HepG2 (cell line): ENCODE results near the gene ANKRD52. TPM values are rescaled to one million over a fixed set of nuclear protein-coding genes. Genes with fewer than 3 reads are reported as not detected.

Experiments used
- AKAP8 ChIP-seq: sonication (generic); formaldehyde crosslinking; IDR thresholded peaks from 2 replicates; pipeline ENCODE4 v1.5.1; 2020; ENCODE audit warnings: mild to moderate bottlenecking, missing genetic modification reagents
- EZH2 ChIP-seq: conservative IDR thresholded peaks from 2 replicates; pipeline ENCODE4 v1.6.1; 2012; ENCODE audit warnings: mild to moderate bottlenecking, low read depth, low read length, moderate library complexity
- FIP1L1 ChIP-seq: fragments of 200-400 bp; formaldehyde crosslinking; IDR thresholded peaks from 2 replicates; pipeline ENCODE4 v1.6.1; 2018; ENCODE audit warnings: low read depth, mild to moderate bottlenecking, low read length, moderate library complexity, borderline replicate concordance; ENCODE audit not compliant: insufficient read depth
- FOXM1 ChIP-seq: sonication (generic); formaldehyde crosslinking; IDR thresholded peaks from 2 replicates; pipeline ENCODE4 v1.5.0; 2020; ENCODE audit warnings: missing genetic modification reagents
- HNRNPH1 ChIP-seq: fragments of 200-400 bp; formaldehyde crosslinking; optimal IDR thresholded peaks from 2 replicates; pipeline ENCODE3; 2017; ENCODE audit warnings: mild to moderate bottlenecking, low read depth, low read length
- KDM4B ChIP-seq: sonication (generic); formaldehyde crosslinking; IDR thresholded peaks from 2 replicates; pipeline ENCODE4 v1.4.0; 2020; ENCODE audit warnings: missing genetic modification reagents
- KLF11 ChIP-seq: IDR thresholded peaks from 2 replicates; pipeline ENCODE4 v1.6.1; 2016; ENCODE audit warnings: missing compliant biosample characterization
- KMT2B ChIP-seq: IDR thresholded peaks from 2 replicates; pipeline ENCODE4 v1.6.1; 2016; ENCODE audit warnings: missing genetic modification reagents, missing compliant biosample characterization
- LCORL ChIP-seq, 2 experiments: fragments of 450-650 bp in 1 of 2; sonication (generic) in 1 of 2; formaldehyde crosslinking in 1 of 2; IDR thresholded peaks; 2 replicates each; pipeline versions ENCODE4 v1.5.0 to v1.6.1; 2017 to 2020; ENCODE audit warnings: antibody characterized with exemption in 1 of 2, missing genetic modification reagents in 1 of 2
- MEIS2 ChIP-seq: sonication (generic); formaldehyde crosslinking; IDR thresholded peaks from 2 replicates; pipeline ENCODE4 v1.9.0; 2021; ENCODE audit warnings: mild to moderate bottlenecking, missing genetic modification reagents
- NFKBIZ ChIP-seq: IDR thresholded peaks from 2 replicates; pipeline ENCODE4 v1.6.1; 2018; ENCODE audit warnings: missing genetic modification reagents, missing compliant biosample characterization
- RBAK ChIP-seq: sonication (generic); formaldehyde crosslinking; IDR thresholded peaks from 2 replicates; pipeline ENCODE4 v1.5.1; 2020; ENCODE audit warnings: mild to moderate bottlenecking, missing genetic modification reagents
- SATB2 ChIP-seq: sonication (generic); formaldehyde crosslinking; IDR thresholded peaks from 2 replicates; pipeline ENCODE4 v1.5.0; 2020; ENCODE audit warnings: missing genetic modification reagents
- THYN1 ChIP-seq: sonication (generic); formaldehyde crosslinking; IDR thresholded peaks from 2 replicates; pipeline ENCODE4 v1.8.1; 2023; ENCODE audit warnings: low read depth, mild to moderate bottlenecking, moderate library complexity, missing genetic modification reagents, borderline replicate concordance
- ZBTB38 ChIP-seq: sonication (generic); formaldehyde crosslinking; IDR thresholded peaks from 2 replicates; pipeline ENCODE4 v1.5.1; 2020; ENCODE audit warnings: mild to moderate bottlenecking, missing genetic modification reagents
- ZBTB42 ChIP-seq: sonication (generic); formaldehyde crosslinking; IDR thresholded peaks from 2 replicates; pipeline ENCODE4 v1.5.0; 2020; ENCODE audit warnings: mild to moderate bottlenecking, missing genetic modification reagents
- ZFP1 ChIP-seq: IDR thresholded peaks from 2 replicates; pipeline ENCODE4 v1.6.1; 2016
- ZNF496 ChIP-seq: sonication (generic); formaldehyde crosslinking; IDR thresholded peaks from 2 replicates; pipeline ENCODE4 v1.8.1; 2023; ENCODE audit warnings: mild to moderate bottlenecking, moderate library complexity, missing genetic modification reagents; ENCODE audit not compliant: insufficient replicate concordance
- ZNF510 ChIP-seq: sonication (generic); formaldehyde crosslinking; IDR thresholded peaks from 2 replicates; pipeline ENCODE4 v1.4.0; 2020; ENCODE audit warnings: low read depth, mild to moderate bottlenecking, missing genetic modification reagents
- ZNF547 ChIP-seq: sonication (generic); formaldehyde crosslinking; IDR thresholded peaks from 2 replicates; pipeline ENCODE4 v1.5.1; 2020; ENCODE audit warnings: mild to moderate bottlenecking, missing genetic modification reagents
- ZNF761 ChIP-seq: sonication (generic); formaldehyde crosslinking; conservative IDR thresholded peaks from 2 replicates; pipeline ENCODE4 v1.4.0; 2020; ENCODE audit warnings: mild to moderate bottlenecking, missing genetic modification reagents
- ZNF773 ChIP-seq: sonication (generic); formaldehyde crosslinking; IDR thresholded peaks from 2 replicates; pipeline ENCODE4 v1.4.0; 2020; ENCODE audit warnings: missing genetic modification reagents, borderline replicate concordance
- ZNF879 ChIP-seq: sonication (generic); formaldehyde crosslinking; IDR thresholded peaks from 2 replicates; pipeline ENCODE4 v1.8.1; 2023; ENCODE audit warnings: missing genetic modification reagents
- polyA plus RNA-seq, 8 experiments: library from polyadenylated mRNA; depleted of rRNA in 3 of 8; stranded (reverse) in 7 of 8; unstranded in 1 of 8; fragments of >200 nt; fragmentation: Illumina TruSeq in 4 of 8; extraction: Trizol in 4 of 8; gene quantifications; 2 replicates each; pipeline versions ENCODE4 v1.2.1 to v1.2.3, GENCODE V29; 2011 to 2016; ENCODE audit warnings: low read depth in 4 of 8, missing spikeins in 1 of 8, mixed read lengths in 1 of 8; ENCODE audit not compliant: insufficient read depth in 1 of 8
- total RNA-seq, 5 experiments: library from RNA; depleted of rRNA; stranded (reverse); fragments of >200 nt; fragmentation: Illumina TruSeq; extraction: Trizol; gene quantifications; 2 replicates each; pipeline ENCODE4 v1.2.3, GENCODE V29; 2016; ENCODE audit warnings: low read depth in 1 of 5
- TF ChIP-seq, protein P1 (sequence below): sonication (generic); formaldehyde crosslinking; IDR thresholded peaks from 2 replicates; pipeline ENCODE4 v1.4.0; 2020; ENCODE audit warnings: low read depth, mild to moderate bottlenecking, missing genetic modification reagents
- TF ChIP-seq, protein P2 (sequence below), 2 experiments: sonication (generic) in 1 of 2; formaldehyde crosslinking in 1 of 2; IDR thresholded peaks; 2 replicates each; pipeline versions ENCODE4 v1.5.1 to v1.6.1; 2011 to 2020; ENCODE audit warnings: borderline replicate concordance in 1 of 2, low read depth in 1 of 2, low read length in 1 of 2, mild to moderate bottlenecking in 1 of 2, missing genetic modification reagents in 1 of 2, moderate library complexity in 1 of 2
- TF ChIP-seq, protein P3 (sequence below): sonication (generic); formaldehyde crosslinking; IDR thresholded peaks from 2 replicates; pipeline ENCODE4 v1.4.0; 2020; ENCODE audit warnings: missing genetic modification reagents; ENCODE audit errors: not compliant biosample characterization

ANKRD52 gene
- total and polyA plus RNA-seq, 2 of the 13 experiments (the other 11 are each of a cell fraction or from before 2014, with no cell fraction given): 7.8 to 9.2 TPM

DNA sequence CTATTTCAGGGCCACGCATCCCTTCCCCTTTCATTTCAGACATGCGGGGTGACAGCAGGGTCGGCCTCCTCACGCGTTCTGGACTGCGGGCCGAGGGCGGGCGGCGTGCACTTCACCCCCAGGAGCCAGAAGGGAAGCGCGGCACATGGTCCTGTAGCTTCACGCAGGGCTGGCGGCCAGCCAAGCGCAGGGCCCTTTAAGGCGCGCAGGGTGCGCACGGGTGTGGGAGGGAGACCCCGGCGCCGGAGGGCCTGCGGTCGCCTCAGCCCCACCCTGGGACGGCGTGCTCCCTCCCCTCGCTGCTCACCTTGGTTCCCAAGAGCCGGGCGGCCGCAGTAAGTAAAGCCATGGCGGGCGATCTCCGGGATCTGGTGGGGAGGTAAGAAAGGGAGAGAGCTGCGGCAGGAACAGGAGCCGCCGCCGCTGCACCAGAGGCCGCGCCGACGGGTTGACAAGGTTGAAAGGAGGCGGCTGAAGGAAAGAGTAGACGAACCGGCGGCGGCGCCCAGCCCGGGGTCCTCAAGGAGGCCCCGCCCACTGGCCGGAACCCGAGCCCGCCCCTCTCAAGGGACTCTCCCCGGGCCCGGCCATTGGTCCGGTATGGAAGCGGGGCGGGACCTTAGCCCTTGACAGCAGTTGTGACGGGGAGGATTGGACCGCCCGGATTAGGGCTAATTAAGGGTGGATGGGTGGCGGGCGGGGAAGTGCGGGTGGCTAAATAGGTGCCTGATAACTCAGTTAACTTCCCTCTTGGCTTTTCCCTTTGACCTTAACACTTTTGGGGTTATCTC lies 41.9 kb upstream of the ANKRD52 start, which contains the start of gene CS (continued):
- TF ChIP-seq LCORL (IDR thresholded peaks at IDR 0.05) (no peak), LCORL (CRISPR knock-in tag; IDR thresholded peaks at IDR 0.05) (0 out of 2 replicates have a peak, but pooled peaks have one; percentile 56), RBAK (CRISPR knock-in tag) (no peak), ZNF547 (CRISPR knock-in tag) (0 out of 2 replicates have a peak, but pooled peaks have one; percentile 29), ZNF496 (CRISPR knock-in tag) (no peak), KMT2B (CRISPR knock-in tag) (no peak; the same call in 1 of the 2 replicates), THYN1 (0 out of 2 replicates have a peak, but pooled peaks have one; percentile 68), HNRNPH1 (no peak), MEIS2 (CRISPR knock-in tag) (peak; percentile 56; the same call in 1 of the 2 replicates), ZNF510 (no peak; the same call in 1 of the 2 replicates), FOXM1 (no peak), FIP1L1 (no peak), ZNF761 (CRISPR knock-in tag) (no peak), ZNF773 (CRISPR knock-in tag) (no peak), KLF11 (CRISPR knock-in tag) (no peak), EZH2 (no peak), NFKBIZ (CRISPR knock-in tag) (no peak), ZBTB38 (CRISPR knock-in tag) (0 out of 2 replicates have a peak, but pooled peaks have one; percentile 23), KDM4B (CRISPR knock-in tag) (no peak), ZFP1 (CRISPR knock-in tag) (no peak), ZNF879 (CRISPR knock-in tag) (no peak), AKAP8 (peak; percentile 32; the same call in 1 of the 2 replicates), ZBTB42 (CRISPR knock-in tag) (no peak), SATB2 (CRISPR knock-in tag) (no peak)
- TF ChIP-seq, protein P1, sequence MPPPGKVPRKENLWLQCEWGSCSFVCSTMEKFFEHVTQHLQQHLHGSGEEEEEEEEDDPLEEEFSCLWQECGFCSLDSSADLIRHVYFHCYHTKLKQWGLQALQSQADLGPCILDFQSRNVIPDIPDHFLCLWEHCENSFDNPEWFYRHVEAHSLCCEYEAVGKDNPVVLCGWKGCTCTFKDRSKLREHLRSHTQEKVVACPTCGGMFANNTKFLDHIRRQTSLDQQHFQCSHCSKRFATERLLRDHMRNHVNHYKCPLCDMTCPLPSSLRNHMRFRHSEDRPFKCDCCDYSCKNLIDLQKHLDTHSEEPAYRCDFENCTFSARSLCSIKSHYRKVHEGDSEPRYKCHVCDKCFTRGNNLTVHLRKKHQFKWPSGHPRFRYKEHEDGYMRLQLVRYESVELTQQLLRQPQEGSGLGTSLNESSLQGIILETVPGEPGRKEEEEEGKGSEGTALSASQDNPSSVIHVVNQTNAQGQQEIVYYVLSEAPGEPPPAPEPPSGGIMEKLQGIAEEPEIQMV (CRISPR knock-in tag): peak; percentile 67; the same call in 1 of the 2 replicates
- TF ChIP-seq, protein P2, sequence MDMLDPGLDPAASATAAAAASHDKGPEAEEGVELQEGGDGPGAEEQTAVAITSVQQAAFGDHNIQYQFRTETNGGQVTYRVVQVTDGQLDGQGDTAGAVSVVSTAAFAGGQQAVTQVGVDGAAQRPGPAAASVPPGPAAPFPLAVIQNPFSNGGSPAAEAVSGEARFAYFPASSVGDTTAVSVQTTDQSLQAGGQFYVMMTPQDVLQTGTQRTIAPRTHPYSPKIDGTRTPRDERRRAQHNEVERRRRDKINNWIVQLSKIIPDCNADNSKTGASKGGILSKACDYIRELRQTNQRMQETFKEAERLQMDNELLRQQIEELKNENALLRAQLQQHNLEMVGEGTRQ (IDR thresholded peaks at IDR 0.05; ENCODE audit: low read depth, low read length): no peak
- TF ChIP-seq, protein P2 (CRISPR knock-in tag; IDR thresholded peaks at IDR 0.05; ENCODE audit: borderline replicate concordance): no peak; the same call in 1 of the 2 replicates
- TF ChIP-seq, protein P3, sequence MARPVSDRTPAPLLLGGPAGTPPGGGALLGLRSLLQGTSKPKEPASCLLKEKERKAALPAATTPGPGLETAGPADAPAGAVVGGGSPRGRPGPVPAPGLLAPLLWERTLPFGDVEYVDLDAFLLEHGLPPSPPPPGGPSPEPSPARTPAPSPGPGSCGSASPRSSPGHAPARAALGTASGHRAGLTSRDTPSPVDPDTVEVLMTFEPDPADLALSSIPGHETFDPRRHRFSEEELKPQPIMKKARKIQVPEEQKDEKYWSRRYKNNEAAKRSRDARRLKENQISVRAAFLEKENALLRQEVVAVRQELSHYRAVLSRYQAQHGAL (CRISPR knock-in tag): no peak
